HepG2 (cell line): ENCODE measurements around the gene CTDSP1.

Experiments
- CHCHD3 ChIP-seq: sonication (generic); formaldehyde crosslinking; IDR thresholded peaks from 2 replicates; pipeline ENCODE4 v1.8.0; 2022; ENCODE audit warnings: mild to moderate bottlenecking, missing genetic modification reagents, moderate library complexity
- CTCF ChIP-seq: sonication (generic); formaldehyde crosslinking; IDR thresholded peaks from 2 replicates; pipeline ENCODE4 v1.5.0; 2020; ENCODE audit warnings: mild to moderate bottlenecking, missing genetic modification reagents, moderate library complexity
- FOXP4 ChIP-seq: sonication (generic); formaldehyde crosslinking; IDR thresholded peaks from 2 replicates; pipeline ENCODE4 v1.4.0; 2020; ENCODE audit warnings: missing genetic modification reagents
- KDM4B ChIP-seq: sonication (generic); formaldehyde crosslinking; IDR thresholded peaks from 2 replicates; pipeline ENCODE4 v1.4.0; 2020; ENCODE audit warnings: missing genetic modification reagents
- KIAA2018 ChIP-seq: sonication (generic); formaldehyde crosslinking; IDR thresholded peaks from 2 replicates; pipeline ENCODE4 v1.5.0; 2020; ENCODE audit warnings: mild to moderate bottlenecking, missing genetic modification reagents, borderline replicate concordance
- NFYB ChIP-seq: sonication (generic); formaldehyde crosslinking; IDR thresholded peaks from 2 replicates; pipeline ENCODE4 v1.4.0; 2020; ENCODE audit warnings: missing genetic modification reagents
- PCBP1 ChIP-seq: fragments of 200-400 bp; formaldehyde crosslinking; IDR thresholded peaks from 2 replicates; pipeline ENCODE4 v1.6.1; 2017; ENCODE audit warnings: mild to moderate bottlenecking, low read depth, low read length, borderline replicate concordance
- RBAK ChIP-seq: sonication (generic); formaldehyde crosslinking; IDR thresholded peaks from 2 replicates; pipeline ENCODE4 v1.5.1; 2020; ENCODE audit warnings: mild to moderate bottlenecking, missing genetic modification reagents
- SIN3A ChIP-seq: IDR thresholded peaks from 2 replicates; pipeline ENCODE4 v1.6.1; 2011; ENCODE audit warnings: low read depth, mild to moderate bottlenecking, control low read depth, low read length, borderline replicate concordance
- SP2 ChIP-seq: sonication (generic); formaldehyde crosslinking; IDR thresholded peaks from 2 replicates; pipeline ENCODE4 v1.5.1; 2020; ENCODE audit warnings: mild to moderate bottlenecking, missing genetic modification reagents
- SRF ChIP-seq: IDR thresholded peaks from 2 replicates; pipeline ENCODE4 v1.6.1; 2011; ENCODE audit warnings: mild to moderate bottlenecking, low read depth, low read length, moderate library complexity
- TFDP2 ChIP-seq: sonication (generic); formaldehyde crosslinking; IDR thresholded peaks from 2 replicates; pipeline ENCODE4 v1.4.0; 2020; ENCODE audit warnings: missing genetic modification reagents
- ZNF121 ChIP-seq: sonication (generic); formaldehyde crosslinking; IDR thresholded peaks from 2 replicates; pipeline ENCODE4 v1.5.0; 2020; ENCODE audit warnings: mild to moderate bottlenecking, missing genetic modification reagents
- ZNF407 ChIP-seq: sonication (generic); formaldehyde crosslinking; IDR thresholded peaks from one replicate; pipeline ENCODE4 v1.5.1; 2020; ENCODE audit warnings: mild to moderate bottlenecking, missing genetic modification reagents; ENCODE audit errors: not compliant biosample characterization

- TF ChIP-seq NFYB (no peak), SIN3A (no peak), ZNF407 (CRISPR knock-in tag) (no peak), CTCF (CRISPR knock-in tag) (no peak), ZNF121 (no peak), SP2 (CRISPR knock-in tag) (no peak), KDM4B (CRISPR knock-in tag) (no peak), TFDP2 (CRISPR knock-in tag) (no peak), CHCHD3 (CRISPR knock-in tag) (no peak), KIAA2018 (CRISPR knock-in tag) (no peak; the same call in 1 of the 2 replicates), FOXP4 (no peak), PCBP1 (no peak), RBAK (CRISPR knock-in tag) (no peak), SRF (no peak)
Observed at GRCh38 chr2:218397463-218397819, 2.2 kb upstream of the CTDSP1 start.
